HepG2 (cell line): ENCODE results near the gene RAB6A. TPM values are rescaled to one million over a fixed set of nuclear protein-coding genes. Genes with fewer than 3 reads are reported as not detected.

Source experiments
- ATAC-seq: fragments of 200-7000 bp; cut with Tn5 transposase; 3 replicates; pipeline ENCODE4 v1.9.1; 2020; ENCODE audit warnings: mild to moderate bottlenecking, moderate library complexity
- BruUV-seq: library from RNA; stranded (reverse); fragments of 400-500 nt; replicated peaks from 2 replicates; lab custom pipeline; 2021; lab: Mats Ljungman, UMichigan
- CTCF ChIA-PET: fragments of 300-600 bp; formaldehyde crosslinking; extraction: SDS; loops from one replicate; lab custom pipeline; 2021; ENCODE audit warnings: low total read pairs, inconsistent platforms, low intra/inter-chr PET ratio; lab: Yijun Ruan, JAX
- POLR2A ChIA-PET: fragments of 350-600 bp; sonication (Branson Sonifier 250); formaldehyde crosslinking; loops from one replicate; lab custom pipeline; 2020; ENCODE audit warnings: antibody characterized with exemption, inconsistent platforms; lab: Yijun Ruan, JAX
- DNase-seq: peaks from one replicate; pipeline ENCODE4 v3.0.0-alpha.2; 2015; ENCODE audit warnings: low spot score
- FAIRE-seq: peaks from 3 replicates; lab custom pipeline; 2011; peaks lifted over from hg19 to GRCh38; lab: Jason Lieb, UNC
- H2AFZ ChIP-seq: one replicate; pipeline ENCODE4 v1.6.1; 2011; ENCODE audit warnings: low read length, inconsistent platforms
- H3K27ac ChIP-seq: fragments of 300-600 bp; 3 replicates; pipeline ENCODE4 v1.8.0; 2011; ENCODE audit warnings: mixed run types, mild to moderate bottlenecking, mixed read lengths, low read length, inconsistent platforms; ENCODE audit not compliant: insufficient read depth; ENCODE audit errors: extremely low read length
- H3K27me3 ChIP-seq, 2 experiments: fragments of 200-600 bp in 1 of 2; 2 replicates in 1 of 2; 3 replicates in 1 of 2; pipeline versions ENCODE4 v1.6.0 to v1.8.0; 2011; ENCODE audit warnings: low read length in 2 of 2, mild to moderate bottlenecking in 2 of 2, moderate library complexity in 2 of 2, inconsistent platforms in 1 of 2; ENCODE audit not compliant: insufficient read depth in 2 of 2, control insufficient read depth in 1 of 2
- H3K36me3 ChIP-seq, 2 experiments: fragments of 200-600 bp in 1 of 2; replicated peaks in 1 of 2; 2 replicates in 1 of 2; 3 replicates in 1 of 2; pipeline versions ENCODE4 v1.5.1 to v1.8.0; 2011; ENCODE audit warnings: low read length in 2 of 2, inconsistent platforms in 1 of 2; ENCODE audit not compliant: insufficient read depth in 2 of 2, control insufficient read depth in 1 of 2
- H3K4me1 ChIP-seq: 2 replicates; pipeline ENCODE4 v1.5.1; 2012; ENCODE audit warnings: low read length, inconsistent platforms; ENCODE audit not compliant: insufficient read depth
- H3K4me2 ChIP-seq: 2 replicates; pipeline ENCODE4 v1.6.0; 2011; ENCODE audit warnings: low read depth, low read length, inconsistent platforms
- H3K4me3 ChIP-seq, 3 experiments: fragments of 200-600 bp in 1 of 3; sonication (generic), shearing (Covaris generic) in 1 of 3; replicated peaks in 1 of 3; 2 replicates each; pipeline ENCODE4 v1.5.1; 2011 to 2016; ENCODE audit warnings: low read length in 3 of 3, inconsistent platforms in 2 of 3, low read depth in 2 of 3, mild to moderate bottlenecking in 2 of 3, control low read depth in 1 of 3, mixed read lengths in 1 of 3; ENCODE audit not compliant: insufficient read depth in 1 of 3
- H3K79me2 ChIP-seq: one replicate; pipeline ENCODE4 v1.6.1; 2011; ENCODE audit warnings: low read length, inconsistent platforms; ENCODE audit not compliant: insufficient read depth
- H3K9ac ChIP-seq: 2 replicates; pipeline ENCODE4 v1.6.0; 2011; ENCODE audit warnings: mild to moderate bottlenecking, low read depth, low read length, inconsistent platforms; ENCODE audit not compliant: insufficient read depth
- H3K9me3 ChIP-seq: 2 replicates; pipeline ENCODE4 v1.5.1; 2012; ENCODE audit warnings: mild to moderate bottlenecking, low read length
- H4K20me1 ChIP-seq: 2 replicates; pipeline ENCODE4 v1.6.0; 2011; ENCODE audit warnings: inconsistent platforms, mild to moderate bottlenecking, low read length, moderate library complexity; ENCODE audit not compliant: insufficient read depth
- CC2D1A ChIP-seq: sonication (generic); formaldehyde crosslinking; IDR thresholded peaks from 2 replicates; pipeline ENCODE4 v1.8.1; 2023; ENCODE audit warnings: mild to moderate bottlenecking, missing genetic modification reagents
- EED ChIP-seq: sonication (generic); formaldehyde crosslinking; IDR thresholded peaks from 2 replicates; pipeline ENCODE4 v1.5.0; 2020; ENCODE audit warnings: mild to moderate bottlenecking, missing genetic modification reagents
- HDAC2 ChIP-seq: sonication (generic); formaldehyde crosslinking; IDR thresholded peaks from 2 replicates; pipeline ENCODE4 v1.4.0; 2020; ENCODE audit warnings: missing genetic modification reagents
- RFX1 ChIP-seq: fragments of 450-650 bp; IDR thresholded peaks from 2 replicates; pipeline ENCODE4 v1.6.1; 2017
- SIX4 ChIP-seq: sonication (generic); formaldehyde crosslinking; IDR thresholded peaks from 2 replicates; pipeline ENCODE4 v1.4.0; 2020; ENCODE audit warnings: missing genetic modification reagents
- SP4 ChIP-seq: sonication (generic); formaldehyde crosslinking; IDR thresholded peaks from 2 replicates; pipeline ENCODE4 v1.8.1; 2023; ENCODE audit warnings: mild to moderate bottlenecking, missing genetic modification reagents
- SRSF1 ChIP-seq: fragments of 200-400 bp; formaldehyde crosslinking; optimal IDR thresholded peaks from 2 replicates; pipeline ENCODE3; 2017; ENCODE audit warnings: mild to moderate bottlenecking, low read depth, low read length, moderate library complexity
- ZFP36L1 ChIP-seq: sonication (generic); formaldehyde crosslinking; IDR thresholded peaks from 2 replicates; pipeline ENCODE4 v1.8.0; 2022; ENCODE audit warnings: mild to moderate bottlenecking, missing genetic modification reagents, moderate library complexity
- ZNF607 ChIP-seq: sonication (generic); formaldehyde crosslinking; IDR thresholded peaks from 2 replicates; pipeline ENCODE4 v1.5.1; 2020; ENCODE audit warnings: missing genetic modification reagents, mild to moderate bottlenecking, borderline replicate concordance
- WGBS: methylation state at CpG from one replicate; pipeline ENCODE4 v1.1.6; 2017; ENCODE audit warnings: low lambda C conversion rate; 5-methylcytosine and 5-hydroxymethylcytosine counted together
- in situ Hi-C: cut with HindIII; loops from 2 replicates; pipeline ENCODE4 v1.10.0; 2017; ENCODE audit warnings: low pct_unique_long_range_greater_than_20kb; ENCODE audit not compliant: extremely low pct_ligation_motif_present
- intact Hi-C: fragments of 100-400 bp; cut with micrococcal nuclease; formaldehyde crosslinking; loops from one replicate; pipeline ENCODE4 v1.10.0; 2022; ENCODE audit not compliant: unreplicated experiment
- polyA plus RNA-seq, 8 experiments: library from polyadenylated mRNA; depleted of rRNA in 3 of 8; stranded (reverse) in 7 of 8; unstranded in 1 of 8; fragments of >200 nt; fragmentation: Illumina TruSeq in 4 of 8; extraction: Trizol in 4 of 8; gene quantifications; 2 replicates each; pipeline versions ENCODE4 v1.2.1 to v1.2.3, GENCODE V29; 2011 to 2016; ENCODE audit warnings: low read depth in 4 of 8, missing spikeins in 1 of 8, mixed read lengths in 1 of 8; ENCODE audit not compliant: insufficient read depth in 1 of 8
- total RNA-seq, 5 experiments: library from RNA; depleted of rRNA; stranded (reverse); fragments of >200 nt; fragmentation: Illumina TruSeq; extraction: Trizol; gene quantifications; 2 replicates each; pipeline ENCODE4 v1.2.3, GENCODE V29; 2016; ENCODE audit warnings: low read depth in 1 of 5
- TF ChIP-seq, protein P1 (sequence below): sonication (generic); formaldehyde crosslinking; IDR thresholded peaks from 2 replicates; pipeline ENCODE4 v1.5.0; 2020; ENCODE audit warnings: mild to moderate bottlenecking, missing genetic modification reagents

RAB6A gene
- total and polyA plus RNA-seq, 2 of the 13 experiments (the other 11 are each of a cell fraction or from before 2014, with no cell fraction given) = 74.3 to 121 TPM

DNA sequence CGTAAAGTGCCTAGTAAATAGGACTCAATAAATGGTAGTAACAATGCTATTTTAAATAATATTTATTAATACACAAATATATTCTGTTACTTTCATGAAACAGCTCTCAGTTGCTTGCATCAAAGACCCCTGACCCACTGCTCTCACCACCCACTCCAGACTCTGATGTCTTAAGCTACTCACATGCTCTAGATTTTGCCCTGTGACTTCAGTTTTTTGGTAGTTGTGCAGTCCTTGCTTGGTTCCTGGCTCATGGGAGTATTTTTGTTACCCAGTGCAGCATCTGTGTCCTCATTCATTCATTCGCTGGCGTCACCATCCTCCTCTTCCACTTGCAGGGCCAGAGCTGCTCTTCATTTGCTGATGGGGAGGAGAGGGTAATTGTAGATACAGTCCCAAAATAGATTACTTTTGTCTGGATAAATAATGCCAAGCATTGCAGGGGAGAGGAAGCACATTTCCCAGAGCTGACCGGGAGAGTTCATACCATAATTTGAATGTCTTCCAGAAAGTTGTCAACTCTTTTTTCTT, 39.5 kb upstream of the RAB6A start (continued):
- TF ChIP-seq, protein P1, sequence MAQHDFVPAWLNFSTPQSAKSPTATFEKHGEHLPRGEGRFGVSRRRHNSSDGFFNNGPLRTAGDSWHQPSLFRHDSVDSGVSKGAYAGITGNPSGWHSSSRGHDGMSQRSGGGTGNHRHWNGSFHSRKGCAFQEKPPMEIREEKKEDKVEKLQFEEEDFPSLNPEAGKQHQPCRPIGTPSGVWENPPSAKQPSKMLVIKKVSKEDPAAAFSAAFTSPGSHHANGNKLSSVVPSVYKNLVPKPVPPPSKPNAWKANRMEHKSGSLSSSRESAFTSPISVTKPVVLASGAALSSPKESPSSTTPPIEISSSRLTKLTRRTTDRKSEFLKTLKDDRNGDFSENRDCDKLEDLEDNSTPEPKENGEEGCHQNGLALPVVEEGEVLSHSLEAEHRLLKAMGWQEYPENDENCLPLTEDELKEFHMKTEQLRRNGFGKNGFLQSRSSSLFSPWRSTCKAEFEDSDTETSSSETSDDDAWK (CRISPR knock-in tag) = no peak

DNA sequence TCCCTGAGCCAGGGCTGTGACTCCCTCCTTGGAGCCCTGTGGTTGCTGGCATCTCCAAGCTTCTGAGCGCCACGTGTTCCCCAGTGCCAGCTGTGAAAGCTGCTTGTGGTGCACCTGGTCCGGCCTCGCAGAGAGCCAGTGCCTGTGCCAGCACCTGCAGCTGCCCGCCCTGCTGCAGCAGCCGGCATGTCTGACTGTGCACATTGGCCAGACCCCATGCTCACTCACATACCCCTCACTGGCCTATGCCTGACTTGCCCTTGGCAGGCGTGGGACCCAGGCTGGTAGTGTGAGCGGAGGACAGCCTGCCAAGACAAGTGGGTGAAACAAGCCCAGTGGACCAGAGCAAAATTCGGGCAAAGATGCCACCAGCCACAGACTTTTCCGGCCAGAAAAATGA, 36.6 kb upstream of the RAB6A start:
- no peak for DNase-seq
- TF ChIP-seq SP4 (CRISPR knock-in tag) = no peak
- no peak for TF ChIP-seq SIX4 (CRISPR knock-in tag)
- no peak for TF ChIP-seq RFX1
- TF ChIP-seq SRSF1 = no peak
- TF ChIP-seq HDAC2 = no peak
- no peak for TF ChIP-seq CC2D1A
- no peak for TF ChIP-seq EED (CRISPR knock-in tag)
- TF ChIP-seq ZFP36L1 = no peak
- TF ChIP-seq ZNF607 (CRISPR knock-in tag) = no peak
- TF ChIP-seq, all 625 proteins: peak for 0
- no peak overlapping the region for H3K9ac ChIP-seq
- H3K79me2 ChIP-seq = peaks cover 5% of the 10 kb centered on the region
- H3K4me1 ChIP-seq = peaks cover 20% of the 10 kb centered on the region
- intact Hi-C loops (no loop called here), in situ Hi-C loops (no loop called here)
- H3K9me3 ChIP-seq = no peaks in the 10 kb centered on the region
- no peak for ATAC-seq
- H2AFZ ChIP-seq = no peak overlapping the region
- no TSS peak for BruUV-seq
- H3K27ac ChIP-seq = no peak overlapping the region
- no peak overlapping the region for H3K4me2 ChIP-seq
- 98% methylated on average over 6 of the region's 10 CpGs for WGBS
- ChIA-PET POLR2A (interaction anchor here (2.0 kb wide), 1 partner anchor 10 kb away, joined by 8 read pairs; the partner anchor contains the start of gene MRPL48), CTCF (no interaction called here)
- H3K27me3 ChIP-seq = no peaks in the 10 kb centered on the region
- peaks cover 3 to 13% of the 10 kb centered on the region in 2 experiments; a peak in 2 of 5 replicates for H3K36me3 ChIP-seq
- H4K20me1 ChIP-seq = no peaks in the 10 kb centered on the region
- no peak for FAIRE-seq
- H3K4me3 ChIP-seq = no peak overlapping the region
